ENCODE data around the gene LRRC14B. TPM values are rescaled to one million over a fixed set of nuclear protein-coding genes. Genes with fewer than 3 reads are reported as not detected.
"Not testable (repeated sequence)": the region's sequence is repeated elsewhere in the genome, so short reads cannot be mapped to it uniquely, and the experiment has no call there.

LRRC14B gene
- total RNA-seq, 1 donor from 2014 or later: not detected

DNA sequence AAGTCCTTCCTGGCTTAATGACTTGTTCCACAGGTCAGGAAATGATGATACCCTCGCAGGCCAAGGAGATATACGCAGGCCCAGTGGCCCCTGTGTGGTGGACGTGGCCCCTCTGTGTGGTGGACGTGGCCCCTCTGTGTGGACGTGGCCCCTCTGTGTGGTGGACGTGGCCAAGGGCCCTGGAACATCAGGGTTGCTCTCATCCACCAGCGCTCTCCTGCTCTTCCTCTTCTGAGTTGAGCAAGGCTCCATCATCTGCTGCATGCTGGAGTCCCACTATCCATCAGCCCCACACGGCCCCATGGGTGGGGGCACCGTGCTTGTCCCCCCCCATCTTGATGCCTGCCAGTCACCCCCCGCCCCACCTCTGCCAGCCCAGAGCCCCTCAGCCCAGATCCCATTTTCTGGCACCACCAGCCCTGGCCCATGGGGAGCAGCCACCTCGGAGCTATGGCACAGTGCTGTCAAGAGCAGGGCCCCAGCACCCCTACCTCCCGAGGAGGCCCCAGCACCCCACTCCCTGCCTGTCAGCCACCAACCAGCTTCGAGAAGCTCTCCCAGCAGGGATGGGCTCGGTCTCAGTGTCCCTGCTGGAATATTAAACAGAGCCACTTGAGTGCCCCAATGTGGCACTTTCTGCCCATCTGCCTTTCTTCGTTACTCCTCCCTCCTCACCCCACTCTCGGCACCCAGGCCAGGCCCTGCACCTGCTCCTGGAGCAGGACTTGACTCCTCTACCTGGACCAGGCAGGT, 8.1 kb downstream of the LRRC14B start:
- no peak for ATAC-seq
- no peak for DNase-seq (ENCODE audit: low spot score)
- intact Hi-C loops (cut with DNase I): no loop called here

DNA sequence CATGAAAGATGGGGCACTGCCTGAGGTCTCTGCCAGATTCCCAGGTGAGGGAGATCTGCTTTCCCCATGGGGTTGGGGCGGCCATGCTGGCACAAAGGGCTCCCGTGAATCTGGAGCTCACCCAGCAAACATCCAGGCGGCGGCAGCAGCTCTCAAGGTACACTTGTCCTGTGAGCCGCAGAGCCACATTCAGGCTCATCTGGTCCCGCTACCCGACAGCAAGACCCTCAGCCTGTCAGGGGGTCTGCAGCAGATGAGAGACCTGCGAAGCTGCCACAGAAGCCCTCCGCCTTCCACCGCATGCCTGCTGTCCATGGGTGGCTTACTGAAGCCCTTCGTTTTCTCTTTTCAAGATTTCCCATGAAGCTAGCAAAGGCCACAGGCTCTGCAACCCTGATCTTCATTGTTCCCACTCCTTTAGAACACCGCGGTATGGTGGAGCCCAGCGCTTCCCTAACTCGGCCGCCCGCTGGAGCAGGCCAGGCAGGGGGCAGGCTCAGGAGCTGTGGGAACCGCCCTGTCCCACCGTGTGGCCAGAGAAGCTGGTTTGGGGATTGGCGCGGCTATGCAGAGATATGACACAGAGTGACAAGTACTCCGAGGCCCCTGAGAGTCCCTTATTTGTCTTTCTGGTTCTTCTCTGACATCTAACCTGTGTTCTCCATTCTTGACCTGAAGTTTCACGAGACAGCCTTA, 8.8 kb downstream of the LRRC14B start:
- intact Hi-C loops (cut with DNase I): no loop called here
- ATAC-seq (no peak), DNase-seq (ENCODE audit: low spot score) (no peak)

DNA sequence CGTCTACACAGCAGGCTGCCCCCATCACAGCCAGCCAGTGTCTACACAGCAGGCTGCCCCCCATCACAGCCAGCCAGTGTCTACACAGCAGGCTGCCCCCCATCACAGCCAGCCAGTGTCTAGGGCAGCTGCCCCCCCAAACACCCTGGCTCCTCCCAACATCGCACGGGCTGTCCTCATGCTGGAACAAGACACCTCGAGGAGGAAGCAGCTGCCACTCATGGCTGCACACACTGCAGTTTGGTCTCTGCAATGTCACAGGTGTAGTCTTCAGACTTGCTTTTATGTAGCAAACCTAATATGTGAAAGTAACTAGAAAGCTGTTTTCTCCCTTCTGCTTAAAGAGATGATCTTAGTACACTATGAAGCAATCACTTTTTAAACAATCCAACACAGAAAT, 9.7 kb downstream of the LRRC14B start:
- no peak for ATAC-seq
- intact Hi-C loops (cut with DNase I): no loop called here
- no peak for DNase-seq (ENCODE audit: low spot score)

DNA sequence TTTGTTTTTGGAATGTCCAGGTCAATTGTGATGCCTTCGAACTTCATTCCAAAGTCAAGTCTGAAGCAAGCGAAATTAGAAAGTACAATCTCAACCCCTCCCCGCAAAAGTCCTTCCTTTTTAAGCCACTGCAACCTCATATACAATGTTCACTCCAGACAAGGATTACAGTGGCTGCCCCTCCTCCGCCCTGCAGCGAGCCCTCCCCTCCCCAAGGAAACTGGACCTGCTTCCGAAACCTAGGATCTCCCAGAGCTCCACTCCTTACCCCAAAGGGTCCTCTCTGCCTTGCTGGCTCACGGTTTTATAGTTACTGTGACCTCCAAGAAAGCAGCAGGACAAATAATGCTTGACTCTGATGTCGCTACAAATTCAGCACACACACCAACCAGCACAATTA, 10.4 kb downstream of the LRRC14B start:
- intact Hi-C loops (cut with DNase I): no loop called here

DNA sequence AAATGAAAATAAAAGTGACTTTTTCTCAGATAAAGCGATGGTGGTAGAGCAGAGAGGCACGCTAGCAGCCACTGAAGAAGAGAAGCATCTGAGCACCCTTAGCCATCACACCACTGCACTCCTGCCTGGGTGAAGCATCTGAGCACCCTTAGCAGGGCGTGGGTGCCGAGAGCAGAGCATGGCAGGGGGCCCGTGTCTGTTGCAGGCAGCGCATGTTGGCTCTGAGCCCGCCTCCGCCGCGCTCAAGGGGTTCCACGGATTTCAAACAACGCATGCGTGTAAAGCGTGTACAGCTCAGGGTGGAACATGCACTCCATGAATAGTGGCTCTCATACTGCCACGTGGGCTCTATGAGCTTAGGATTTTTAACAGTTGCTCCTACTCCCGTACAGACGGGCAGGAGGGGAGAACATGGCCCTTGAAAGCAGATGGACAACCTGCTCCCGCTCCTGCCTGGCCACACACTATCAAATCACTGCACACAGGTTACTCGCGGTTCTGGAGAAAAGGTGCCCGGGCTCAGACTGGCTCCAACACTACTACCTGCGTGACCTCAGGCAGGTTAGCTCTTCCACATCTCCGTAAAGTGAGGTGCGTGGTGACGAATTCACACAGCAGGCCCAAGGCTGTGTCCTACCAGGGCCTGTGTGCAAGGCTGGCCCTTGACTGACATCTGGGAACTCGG, 12.1 kb downstream of the LRRC14B start:
- DNase-seq (ENCODE audit: low spot score) (peak; percentile 49), ATAC-seq (no peak)
- intact Hi-C loops (cut with DNase I): no loop called here

More for the DNA sequence above, 10.4 kb downstream of the LRRC14B start:
- DNase-seq (ENCODE audit: low spot score): no peak
- ATAC-seq: no peak

DNA sequence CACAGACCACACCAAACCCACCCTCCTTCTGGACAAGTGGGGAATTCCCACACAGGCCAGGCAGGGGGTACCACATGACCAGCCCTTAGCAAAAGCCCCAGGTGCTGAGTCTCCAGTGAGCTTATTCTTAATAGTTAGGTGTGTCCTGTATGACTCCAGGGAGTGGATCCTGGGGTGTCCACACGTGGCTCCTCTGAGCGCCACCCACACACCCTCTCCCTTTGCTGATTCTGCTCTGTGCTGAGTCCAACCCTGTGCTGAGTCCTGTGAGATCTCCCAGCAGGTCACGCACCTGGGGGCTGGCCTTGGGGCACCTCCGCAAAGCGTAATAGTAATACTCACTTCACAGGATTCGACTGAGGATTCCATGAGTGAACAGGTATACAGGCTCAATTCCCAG, 12.7 kb downstream of the LRRC14B start:
- ATAC-seq (no peak), DNase-seq (ENCODE audit: low spot score) (no peak)

DNA sequence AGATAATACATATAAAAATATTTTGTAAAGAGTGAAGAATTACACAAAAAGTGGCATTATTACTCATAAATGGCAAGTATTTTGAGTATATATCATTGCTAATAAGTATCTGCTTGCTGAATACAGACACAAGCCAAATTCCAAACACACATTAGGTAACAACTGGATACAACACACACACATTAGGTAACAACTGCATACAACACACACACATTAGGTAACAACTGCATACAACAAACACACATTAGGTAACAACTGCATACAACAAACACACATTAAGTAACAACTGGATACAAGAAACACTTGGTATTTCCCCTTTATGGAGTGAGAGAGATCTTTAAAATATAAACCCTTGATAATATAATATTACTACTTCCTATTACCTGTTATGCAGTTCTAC, 13.2 kb downstream of the LRRC14B start:
- ATAC-seq (no peak), DNase-seq (ENCODE audit: low spot score) (no peak)
- intact Hi-C loops (cut with DNase I): no loop called here

More for the DNA sequence above, 12.7 kb downstream of the LRRC14B start:
- intact Hi-C loops (cut with DNase I): no loop called here

DNA sequence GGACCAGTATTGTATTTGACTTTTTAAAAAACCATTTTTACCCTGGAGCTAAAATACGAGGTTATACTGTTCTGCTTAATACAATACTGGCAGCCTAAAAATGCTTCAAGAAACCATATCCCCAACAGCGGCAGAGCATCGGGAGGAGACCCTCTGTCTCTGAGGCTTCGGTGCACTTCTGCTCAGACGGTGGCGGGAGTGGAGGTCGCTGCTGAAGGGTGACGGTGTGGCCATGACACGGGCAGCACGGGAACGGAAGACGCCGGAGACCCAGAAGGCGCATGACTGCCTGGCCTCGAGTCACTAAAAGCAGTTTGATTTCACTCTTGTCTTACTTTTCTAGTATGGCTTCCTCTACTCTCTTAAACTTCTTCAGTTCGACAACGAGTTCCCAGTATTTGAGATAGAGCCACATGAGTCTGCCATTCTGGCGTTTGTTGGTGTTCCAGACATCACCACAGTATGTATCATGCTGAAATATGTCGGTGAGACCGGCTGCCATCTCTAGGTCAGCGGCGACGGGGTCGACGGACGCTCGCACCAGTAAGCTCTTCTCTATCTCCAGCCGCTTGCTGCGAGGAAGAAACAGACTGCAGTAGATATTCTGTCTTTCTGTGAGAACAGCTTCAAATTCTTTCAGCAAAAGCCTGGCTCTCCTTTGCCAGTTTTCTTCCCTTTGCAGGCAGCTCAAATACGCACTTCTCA, 13.8 kb downstream of the LRRC14B start:
- ATAC-seq (no peak), DNase-seq (ENCODE audit: low spot score) (no peak)
- intact Hi-C loops (cut with DNase I): no loop called here

DNA sequence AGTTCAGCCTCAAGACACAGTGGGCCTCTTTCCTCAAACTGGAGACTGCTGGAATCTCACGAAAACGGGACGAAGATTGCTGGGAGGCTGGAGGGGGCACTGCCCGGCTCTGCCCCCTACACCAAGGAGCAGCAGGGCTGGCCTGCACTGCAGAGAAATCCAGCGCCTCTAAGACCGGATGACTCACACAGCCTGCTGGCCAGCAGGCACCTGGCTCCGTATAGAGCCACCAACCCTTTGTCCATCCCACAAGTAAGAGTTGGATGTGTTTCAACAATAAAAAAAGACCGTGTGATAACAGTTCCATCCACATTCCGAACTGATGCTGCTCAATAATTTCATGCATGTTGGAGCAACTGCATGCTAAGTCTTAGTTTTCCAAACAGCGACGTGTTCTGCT, 15.1 kb downstream of the LRRC14B start:
- ATAC-seq: peak; percentile 57
- DNase-seq (ENCODE audit: low spot score): no peak
- intact Hi-C loops (cut with DNase I): no loop called here

DNA sequence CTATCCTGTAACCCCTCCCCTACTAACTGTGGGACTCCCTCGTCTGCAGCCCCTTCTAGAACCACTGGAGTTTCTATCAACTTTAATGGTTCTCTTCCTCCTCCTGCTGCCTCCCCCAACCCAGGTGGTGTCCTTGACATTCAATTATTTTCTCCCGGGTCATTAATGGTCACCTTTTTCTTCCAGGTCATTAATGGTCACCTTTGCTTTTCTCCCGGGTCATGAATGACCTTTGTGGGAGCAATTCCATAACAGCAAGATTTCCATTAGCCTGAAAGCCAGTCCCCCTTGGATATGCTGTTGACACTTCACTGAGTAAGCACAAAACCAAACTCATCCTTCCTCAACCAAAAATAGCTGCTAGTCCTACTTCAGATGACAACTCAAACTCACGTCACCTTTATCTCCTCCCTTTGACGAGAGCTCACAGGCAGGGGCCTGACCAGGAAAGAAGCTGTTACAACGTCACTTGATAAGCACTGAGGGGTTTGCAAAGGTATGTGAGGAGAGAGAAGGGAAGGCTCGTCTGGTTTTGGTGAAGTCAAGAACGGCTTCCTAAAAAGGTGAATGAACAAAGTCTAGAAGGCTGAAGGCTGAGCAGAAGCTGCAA, 15.7 kb downstream of the LRRC14B start:
- ATAC-seq (no peak), DNase-seq (ENCODE audit: low spot score) (no peak)
- intact Hi-C loops (cut with DNase I): no loop called here

DNA sequence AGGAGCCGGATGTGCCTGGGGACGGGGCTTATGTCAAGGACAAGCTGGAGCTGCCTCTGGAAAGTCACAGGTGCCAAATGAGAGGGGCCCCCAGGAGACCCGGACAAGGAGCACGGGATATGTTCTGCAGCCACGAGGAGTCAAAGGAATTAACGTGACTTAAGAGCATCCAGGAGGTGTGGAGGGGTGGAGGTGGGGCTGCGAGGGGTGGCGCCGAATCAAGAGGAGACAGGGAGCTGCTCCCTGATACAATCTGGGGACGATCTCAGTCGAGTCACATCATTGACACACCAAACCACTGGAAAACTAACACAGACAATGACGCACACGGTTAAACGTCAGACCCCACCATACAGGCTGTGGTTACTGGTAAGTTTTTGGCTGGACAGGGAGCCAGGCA, 16.3 kb downstream of the LRRC14B start:
- no peak for DNase-seq (ENCODE audit: low spot score)
- ATAC-seq: peak; percentile 22
- intact Hi-C loops (cut with DNase I): no loop called here

DNA sequence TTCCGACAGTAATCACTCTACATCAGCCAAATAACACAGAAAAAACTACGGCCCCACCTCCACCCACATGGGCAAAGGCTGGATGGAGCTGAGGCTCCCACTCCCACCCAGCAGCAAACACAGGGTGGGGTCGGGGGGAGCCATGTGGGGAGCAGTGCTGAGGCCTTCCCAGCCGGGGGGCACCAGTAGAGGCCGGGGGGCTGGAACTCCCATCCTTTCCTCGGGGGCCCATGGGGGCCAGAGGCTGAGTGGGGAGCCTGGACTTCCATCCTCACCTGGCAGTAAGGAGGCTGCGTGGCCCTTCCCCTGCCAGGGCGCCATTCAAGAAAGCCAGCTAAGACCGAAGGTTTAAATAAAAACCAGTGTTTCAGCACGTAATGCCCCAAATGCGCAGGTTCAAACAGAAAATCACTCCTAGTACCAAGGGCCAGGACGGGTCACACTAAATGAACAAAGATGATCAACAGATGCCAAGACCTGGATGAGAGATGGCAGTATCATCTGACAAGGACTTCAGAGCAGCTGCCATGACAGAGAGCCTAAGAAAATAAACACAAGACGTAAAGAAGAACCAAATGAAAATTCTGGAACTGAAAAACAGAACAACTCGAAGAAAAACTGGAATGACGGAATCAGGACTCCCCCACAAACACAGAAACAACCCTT, 17.3 kb downstream of the LRRC14B start:
- DNase-seq (ENCODE audit: low spot score): no peak
- ATAC-seq: peak; percentile 67
- intact Hi-C loops (cut with DNase I): no loop called here

DNA sequence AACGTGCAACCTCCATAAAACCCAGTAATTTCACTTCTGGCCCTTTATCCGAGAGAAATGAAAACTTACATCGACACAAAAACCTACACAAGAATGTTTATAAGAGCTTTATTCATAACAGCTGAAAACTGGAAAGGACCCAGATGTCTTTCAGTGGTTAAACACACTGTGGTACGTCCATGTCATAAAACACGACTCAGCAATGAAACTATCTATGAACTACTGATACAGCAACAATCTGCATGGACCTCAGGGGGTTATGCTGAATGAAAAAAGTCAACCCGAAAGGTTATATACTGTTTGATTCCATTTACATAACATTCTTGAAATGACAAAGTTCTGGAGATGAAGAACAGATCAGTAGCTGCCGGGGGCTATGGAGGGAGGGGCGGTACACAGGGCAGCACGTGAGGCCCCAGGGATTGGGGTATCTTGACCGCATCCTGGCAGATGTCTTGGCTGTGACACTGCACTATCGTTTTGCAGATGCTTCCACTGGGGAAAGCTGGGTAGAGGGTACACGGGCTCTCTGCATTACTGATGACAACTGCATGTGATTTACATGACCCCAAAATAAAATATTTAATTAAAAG, 22.6 kb downstream of the LRRC14B start:
- no peak for DNase-seq (ENCODE audit: low spot score)
- intact Hi-C loops (cut with DNase I): no loop called here
- ATAC-seq: no peak

DNA sequence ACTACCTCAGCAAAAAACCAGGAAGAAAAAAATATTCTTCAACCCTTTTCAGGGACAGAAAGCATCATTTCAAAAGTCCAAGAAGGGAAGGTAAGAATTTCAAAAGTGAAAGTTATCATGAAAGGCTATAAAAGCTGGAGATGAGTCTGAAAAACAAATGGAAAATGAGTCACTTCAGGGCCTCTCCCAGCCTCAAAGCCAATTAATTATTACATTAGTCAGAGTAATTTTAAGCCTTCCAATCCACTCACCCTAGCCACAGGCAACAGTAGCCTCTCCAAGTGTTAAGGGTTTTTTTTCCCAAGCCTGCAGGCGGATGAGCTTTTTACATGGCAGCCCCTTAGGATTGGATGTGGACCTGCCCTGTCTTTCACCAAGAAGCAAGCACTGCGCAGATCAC, 24.0 kb downstream of the LRRC14B start:
- DNase-seq (ENCODE audit: low spot score); ATAC-seq; intact Hi-C loops (cut with DNase I): not testable (repeated sequence)

DNA sequence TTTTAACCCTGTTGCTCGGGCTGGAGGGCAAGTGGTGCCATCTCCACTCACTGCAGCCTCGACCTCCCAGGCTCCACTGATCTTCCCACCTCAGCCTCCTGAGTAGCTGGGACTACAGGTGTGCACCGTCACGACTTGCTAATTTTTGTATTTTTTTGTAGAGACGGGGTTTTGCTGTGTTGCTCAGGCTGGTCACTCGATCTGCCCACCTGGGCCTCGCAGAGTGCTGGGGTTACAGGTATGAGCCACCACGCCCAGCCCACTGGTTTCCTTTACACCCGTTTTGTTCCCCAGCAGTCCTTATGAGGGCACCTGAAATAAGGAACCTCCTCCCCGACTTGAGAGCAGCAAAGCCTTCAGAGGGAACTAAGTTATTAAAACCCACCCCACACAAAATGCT, 24.8 kb downstream of the LRRC14B start:
- DNase-seq (ENCODE audit: low spot score): peak; percentile 42
- ATAC-seq: not testable (repeated sequence)

DNA sequence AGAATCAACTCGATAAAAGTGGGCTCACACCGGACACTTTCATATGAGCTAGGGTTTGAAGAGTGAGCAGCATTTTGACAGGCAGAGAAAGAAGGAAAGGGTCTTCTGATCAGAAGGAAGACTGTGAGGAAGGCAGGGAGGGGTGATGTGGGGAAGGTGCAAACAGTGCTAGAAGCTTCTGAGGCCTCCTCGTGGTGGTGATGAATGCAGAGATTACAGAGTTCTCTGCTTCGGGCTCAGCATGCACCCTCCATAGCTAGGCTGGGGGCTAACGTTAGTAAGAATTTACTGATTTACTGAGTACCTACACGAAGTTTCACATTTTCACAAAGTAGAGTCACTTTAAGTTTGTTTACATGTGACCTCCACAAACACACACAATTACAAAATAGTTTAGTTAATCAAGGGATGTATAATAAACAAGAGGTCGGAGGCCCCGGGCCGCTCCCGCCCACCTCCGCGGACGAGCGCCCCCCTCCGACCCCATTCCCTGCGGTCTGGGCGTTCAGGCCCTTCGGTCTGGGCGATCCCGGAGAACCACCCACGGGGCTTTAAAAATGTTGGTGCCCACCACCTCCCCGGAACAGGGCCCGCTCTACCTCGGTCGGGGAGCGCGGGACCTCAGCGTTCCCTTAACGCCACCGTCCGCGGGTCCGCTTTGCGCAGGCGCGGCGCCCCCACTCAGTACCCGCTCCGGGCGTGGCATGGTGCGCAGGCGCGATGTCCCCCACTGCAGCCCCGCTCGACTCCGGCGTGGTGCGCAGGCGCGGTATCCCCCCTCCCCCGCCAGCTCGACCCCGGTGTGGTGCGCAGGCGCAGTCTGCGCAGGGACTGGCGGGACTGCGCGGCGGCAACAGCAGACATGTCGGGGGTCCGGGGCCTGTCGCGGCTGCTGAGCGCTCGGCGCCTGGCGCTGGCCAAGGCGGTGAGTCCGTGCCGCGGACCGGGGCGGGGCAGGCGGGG, 26.5 kb downstream of the LRRC14B start, which contains the start of the genes CCDC127 and SDHA:
Gene CCDC127, minus strand, starts transcription at position 660 of the 963 bp plus-strand sequence. CDS start 1,304 bp downstream, outside the sequence.
Gene SDHA, plus strand, starts transcription at position 827 of the 963 bp plus-strand sequence. Its CDS starts 36 bp downstream, at position 863.
- DNase-seq (ENCODE audit: low spot score): peak; percentile 99
- ATAC-seq: peak; percentile 99
- intact Hi-C loops (cut with DNase I): not testable (repeated sequence)

More for the DNA sequence above, 24.8 kb downstream of the LRRC14B start:
- intact Hi-C loops (cut with DNase I): not testable (repeated sequence)

Data from sciatic nerve (tissue), 2 donors.